Central memory CD8-positive, alpha-beta T cell (primary cell): ENCODE measurements around the gene SRSF3.
"Not testable (repeated sequence)": the region's sequence is repeated elsewhere in the genome, so short reads cannot be mapped to it uniquely, and the experiment has no call there.

Source experiments
- ATAC-seq: fragments of 150-1000 bp; cut with Tn5 transposase; replicated peaks from 2 replicates; pipeline ENCODE4 v1.10.0; 2022; ENCODE audit warnings: mild to moderate bottlenecking, moderate FRiP score, moderate number of reproducible peaks; ENCODE audit not compliant: poor library complexity, severe bottlenecking; ENCODE audit errors: extremely low read depth
- DNase-seq, 2 donors: peaks; one replicate each; pipeline ENCODE4 v3.0.0; 2021; ENCODE audit warnings: low spot score in 2 of 2
- H3K27ac Mint-ChIP-seq: one replicate; pipeline ENCODE4 v1.8.0; 2022; ENCODE audit warnings: low read depth, mild to moderate bottlenecking, moderate library complexity, mixed read lengths
- H3K27me3 Mint-ChIP-seq: one replicate; pipeline ENCODE4 v1.8.0; 2022; ENCODE audit warnings: mixed read lengths
- H3K36me3 Mint-ChIP-seq: one replicate; pipeline ENCODE4 v1.8.0; 2022; ENCODE audit warnings: mild to moderate bottlenecking, moderate library complexity, mixed read lengths; ENCODE audit not compliant: insufficient read depth
- H3K4me1 Mint-ChIP-seq: one replicate; pipeline ENCODE4 v1.8.0; 2022; ENCODE audit warnings: mixed read lengths
- H3K4me3 Mint-ChIP-seq: one replicate; pipeline ENCODE4 v1.8.0; 2022; ENCODE audit warnings: mild to moderate bottlenecking, moderate library complexity, mixed read lengths
- H3K9me3 Mint-ChIP-seq: one replicate; pipeline ENCODE4 v1.8.0; 2022; ENCODE audit warnings: mixed read lengths

SRSF3 gene

DNA sequence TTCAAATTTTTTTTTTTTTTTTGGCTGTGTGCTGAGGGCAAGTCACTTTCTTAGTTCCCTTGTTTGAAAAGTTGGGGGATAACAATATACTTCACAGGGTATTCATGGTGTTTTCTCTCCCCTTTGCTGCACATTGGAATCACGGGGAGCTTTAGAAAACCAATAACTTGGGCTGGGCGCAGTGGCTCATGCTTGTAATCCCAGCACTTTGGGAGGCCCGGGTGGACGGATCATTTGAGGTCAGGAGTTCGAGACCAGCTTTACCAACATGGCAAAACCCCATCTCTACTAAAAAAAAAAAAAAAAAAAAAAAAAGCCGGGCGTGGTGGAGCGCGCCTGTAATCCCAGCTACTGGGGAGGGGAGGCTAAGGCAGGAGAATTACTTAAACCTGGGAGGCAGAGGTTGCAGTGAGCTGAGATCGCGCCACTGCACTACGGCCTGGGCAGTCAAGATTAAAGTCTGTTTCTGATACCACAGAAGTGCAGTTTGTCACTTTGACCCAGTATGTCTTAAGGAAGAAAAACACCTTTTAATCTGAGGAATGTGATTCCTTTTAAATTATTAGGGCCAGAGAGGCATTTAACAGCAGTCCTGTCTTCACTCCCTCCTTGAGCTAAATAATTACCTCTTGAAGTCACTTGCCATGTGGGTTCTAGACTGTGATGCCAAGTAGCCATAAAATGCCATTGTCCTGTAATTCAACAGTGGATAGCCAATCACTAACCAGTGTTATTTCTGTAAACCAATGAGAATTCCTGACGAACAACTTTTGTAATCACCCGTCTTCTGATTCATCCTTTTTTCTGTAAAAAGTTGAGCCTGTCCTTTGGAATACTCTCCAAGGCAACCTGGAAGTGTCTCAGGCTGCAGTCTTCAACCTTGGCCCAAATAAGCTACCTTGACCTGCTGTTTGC lies 16.1 kb downstream of the SRSF3 start:
- H3K4me3 Mint-ChIP-seq: no peak overlapping the region
- no peaks in the 10 kb centered on the region for H3K27me3 Mint-ChIP-seq
- no peak for ATAC-seq
- no peak for DNase-seq
- H3K9me3 Mint-ChIP-seq: no peaks in the 10 kb centered on the region
- peaks cover 66% of the 10 kb centered on the region for H3K36me3 Mint-ChIP-seq
- H3K4me1 Mint-ChIP-seq: peaks cover 41% of the 10 kb centered on the region
- H3K27ac Mint-ChIP-seq: peak overlapping the region; percentile 83

DNA sequence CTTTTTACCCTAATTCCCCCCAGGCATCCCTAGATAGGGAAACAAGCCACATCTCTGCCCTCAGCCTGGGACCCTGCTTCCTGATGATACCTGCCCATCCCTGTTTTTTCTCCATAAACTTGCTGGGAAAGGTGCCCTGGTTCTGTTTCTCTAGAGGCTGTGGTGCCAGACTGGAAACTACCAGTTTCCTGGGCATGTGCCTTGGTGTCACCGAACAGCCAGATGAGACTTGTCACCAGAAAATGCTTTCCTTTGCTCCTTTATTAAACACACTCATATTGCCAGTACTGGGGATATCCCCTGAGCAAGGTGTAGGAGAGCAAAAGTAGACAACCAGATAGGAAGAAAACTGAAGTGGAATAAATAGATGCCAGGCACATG lies 16.8 kb downstream of the SRSF3 start:
- H3K4me1 Mint-ChIP-seq: peaks cover 38% of the 10 kb centered on the region
- ATAC-seq: no peak
- DNase-seq: no peak
- H3K27ac Mint-ChIP-seq: peak overlapping the region; percentile 83
- no peak overlapping the region for H3K4me3 Mint-ChIP-seq
- H3K27me3 Mint-ChIP-seq: no peaks in the 10 kb centered on the region
- peaks cover 61% of the 10 kb centered on the region for H3K36me3 Mint-ChIP-seq
- H3K9me3 Mint-ChIP-seq: no peaks in the 10 kb centered on the region

DNA sequence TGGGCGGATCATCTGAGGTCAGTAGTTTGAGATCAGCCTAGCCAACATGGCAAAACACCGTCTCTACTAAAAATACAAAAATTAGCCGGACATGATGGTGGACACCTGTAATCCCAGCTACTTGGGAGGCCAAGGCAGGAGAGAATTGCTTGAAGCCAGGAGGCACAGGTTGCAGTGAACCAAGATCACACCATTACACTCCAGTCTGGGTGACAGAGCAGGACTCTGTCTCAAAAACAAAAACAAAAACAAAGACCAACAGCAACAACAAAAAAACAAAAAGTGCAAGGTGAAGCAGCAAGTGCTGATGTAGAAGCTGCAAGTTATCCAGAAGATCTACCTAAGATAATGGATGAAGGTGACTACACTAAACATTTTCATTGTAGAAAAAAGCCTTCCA lies 17.5 kb downstream of the SRSF3 start:
- DNase-seq, H3K27me3 Mint-ChIP-seq, ATAC-seq, H3K9me3 Mint-ChIP-seq, H3K27ac Mint-ChIP-seq, H3K4me3 Mint-ChIP-seq: not testable (repeated sequence)
- Mint-ChIP-seq H3K4me1 (peaks cover 36% of the 10 kb centered on the region), H3K36me3 (peaks cover 56% of the 10 kb centered on the region)

DNA sequence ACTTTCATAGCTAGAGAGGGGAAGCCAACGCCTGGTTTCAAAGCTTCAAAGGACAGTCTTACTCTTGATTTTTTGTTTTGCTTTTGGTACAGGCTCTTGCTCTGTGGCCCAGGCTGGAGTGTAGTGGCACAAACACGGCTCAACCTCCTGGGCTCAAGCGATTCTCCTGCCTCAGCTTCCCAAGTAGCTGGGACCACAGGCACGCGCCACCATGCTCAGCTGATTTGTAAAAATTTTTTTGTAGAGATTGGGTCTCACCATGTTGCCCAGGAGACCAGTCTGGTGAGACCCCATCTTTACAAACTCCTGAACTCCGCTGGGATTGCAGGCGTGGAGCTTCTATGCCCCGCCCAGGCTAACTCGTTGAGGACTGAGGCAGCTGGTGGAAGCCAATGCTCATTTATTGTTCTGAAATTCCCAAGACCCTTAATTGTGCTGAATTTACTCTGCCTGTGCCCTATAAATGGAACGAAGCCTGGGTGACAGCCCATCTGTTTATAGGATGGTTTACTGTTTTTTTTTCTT lies 18.0 kb downstream of the SRSF3 start:
- no peaks in the 10 kb centered on the region for H3K27me3 Mint-ChIP-seq
- peaks cover 36% of the 10 kb centered on the region for H3K4me1 Mint-ChIP-seq
- DNase-seq: no peak
- H3K9me3 Mint-ChIP-seq: no peaks in the 10 kb centered on the region
- H3K4me3 Mint-ChIP-seq: no peak overlapping the region
- ATAC-seq: no peak
- H3K27ac Mint-ChIP-seq: no peak overlapping the region
- peaks cover 51% of the 10 kb centered on the region for H3K36me3 Mint-ChIP-seq

DNA sequence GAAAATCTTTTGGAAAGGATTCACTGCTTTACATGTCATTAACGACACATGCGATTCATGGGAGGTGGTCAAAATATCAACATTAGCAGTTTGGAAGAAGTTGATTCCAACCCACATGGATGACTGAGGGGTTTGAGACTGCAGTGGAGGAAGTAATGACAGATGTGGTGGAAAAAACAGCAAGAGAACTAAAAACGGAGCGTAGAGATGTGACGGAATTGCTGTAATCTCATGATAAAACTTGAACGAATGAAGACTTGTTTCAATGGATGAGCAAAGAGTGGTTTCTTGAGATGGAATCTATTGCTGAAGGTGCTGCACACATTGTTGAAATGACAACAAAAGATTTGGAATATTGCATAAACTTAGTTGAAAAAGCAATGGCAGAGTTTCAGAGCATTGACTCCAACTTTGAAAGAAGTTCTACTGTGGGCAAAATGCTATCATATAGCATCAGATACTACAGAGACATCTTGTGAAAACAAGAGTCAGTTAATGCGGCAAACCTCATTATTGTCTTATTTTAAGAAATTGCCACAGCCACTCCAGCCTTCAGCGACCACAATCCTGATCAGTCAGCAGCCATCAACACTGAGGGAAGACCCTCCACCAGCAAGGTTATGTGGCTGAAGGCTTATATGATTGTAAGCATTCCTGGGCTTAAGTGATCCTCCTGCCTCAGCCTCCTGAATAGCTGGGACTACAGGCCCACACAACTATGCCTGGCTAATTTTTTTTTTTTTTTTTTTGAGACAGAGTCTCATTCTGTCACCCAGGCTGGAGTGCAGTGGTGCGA lies 19.2 kb downstream of the SRSF3 start:
- Mint-ChIP-seq H3K27ac (peak overlapping the region; percentile 76), H3K9me3 (no peaks in the 10 kb centered on the region), H3K27me3 (no peaks in the 10 kb centered on the region), H3K4me3 (no peak overlapping the region), H3K36me3 (peaks cover 41% of the 10 kb centered on the region), H3K4me1 (peaks cover 28% of the 10 kb centered on the region)
- DNase-seq (no peak), ATAC-seq (no peak)

DNA sequence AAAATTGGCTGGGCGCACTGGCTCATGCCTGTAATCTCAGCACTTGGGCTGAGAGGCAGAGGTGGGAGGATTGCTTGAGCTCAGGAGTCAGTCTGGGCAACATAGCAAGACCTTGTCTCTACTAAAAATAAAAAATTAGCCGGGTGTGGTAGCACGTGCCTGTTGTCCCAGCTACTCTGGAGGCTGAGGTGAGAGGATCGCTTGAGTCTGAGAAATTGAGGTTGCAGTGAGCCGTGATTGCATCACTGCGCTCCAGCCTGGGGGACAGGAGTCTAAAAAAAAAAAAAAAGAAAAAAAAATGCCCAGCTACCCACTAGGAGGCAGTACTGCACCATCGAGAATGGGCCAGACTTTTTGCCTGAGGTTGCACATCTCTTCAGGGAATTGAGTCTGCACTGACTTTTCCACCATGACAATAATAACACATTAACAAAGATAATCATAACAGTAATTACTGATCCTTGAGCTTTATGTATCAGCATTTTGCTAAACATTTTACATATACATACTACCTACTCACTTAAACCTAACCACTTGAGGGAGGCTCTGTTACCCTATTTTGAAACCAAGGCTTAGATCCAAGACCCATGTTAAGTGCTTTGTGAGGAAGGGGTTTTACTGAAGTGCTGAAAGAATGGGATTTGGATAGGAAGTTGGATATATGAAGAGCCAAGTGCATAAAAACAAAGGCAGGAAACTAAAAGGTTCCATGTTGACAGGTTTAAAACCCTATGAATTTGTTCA lies 21.0 kb downstream of the SRSF3 start:
- Mint-ChIP-seq H3K4me1 (peaks cover 14% of the 10 kb centered on the region), H3K9me3 (no peaks in the 10 kb centered on the region), H3K27ac (peak overlapping the region; percentile 16), H3K4me3 (no peak overlapping the region), H3K27me3 (no peaks in the 10 kb centered on the region), H3K36me3 (peaks cover 24% of the 10 kb centered on the region)
- DNase-seq (peak; percentile 23 to 30), ATAC-seq (peak; percentile 71)

DNA sequence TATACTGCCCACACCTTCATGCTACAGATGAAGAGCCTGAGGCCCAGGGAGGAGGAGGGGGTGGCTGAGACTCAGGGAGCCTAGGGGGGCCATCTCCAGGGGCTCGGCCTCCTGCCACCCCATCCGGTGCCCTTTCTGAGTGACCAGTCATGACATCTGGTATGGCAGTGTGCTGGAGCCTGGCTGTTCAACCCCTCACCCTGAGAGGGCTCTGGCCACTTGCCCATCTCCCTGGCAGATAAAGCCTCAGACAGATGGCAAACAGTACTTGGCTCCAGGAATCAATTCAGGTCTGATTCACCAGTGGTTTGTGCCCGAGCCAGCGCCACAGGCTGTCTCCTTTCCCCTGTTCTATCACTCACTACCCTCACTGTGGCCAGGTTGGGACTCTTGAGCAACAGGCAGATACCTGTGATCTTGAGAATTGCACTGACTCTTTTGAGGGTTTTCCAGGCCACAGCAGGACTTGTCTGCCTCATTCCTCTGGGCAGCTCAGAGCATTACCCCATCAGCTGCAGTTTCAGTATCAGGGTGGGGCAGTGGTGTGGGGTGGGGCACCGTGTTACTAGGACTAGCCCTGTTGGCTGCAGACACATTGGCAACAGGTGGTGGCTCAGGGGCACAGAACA lies 22.8 kb downstream of the SRSF3 start:
- Mint-ChIP-seq H3K4me3 (no peak overlapping the region), H3K4me1 (peaks cover 6% of the 10 kb centered on the region), H3K27ac (no peak overlapping the region), H3K27me3 (no peaks in the 10 kb centered on the region), H3K36me3 (peaks cover 10% of the 10 kb centered on the region), H3K9me3 (no peaks in the 10 kb centered on the region)
- DNase-seq (no peak), ATAC-seq (no peak)

DNA sequence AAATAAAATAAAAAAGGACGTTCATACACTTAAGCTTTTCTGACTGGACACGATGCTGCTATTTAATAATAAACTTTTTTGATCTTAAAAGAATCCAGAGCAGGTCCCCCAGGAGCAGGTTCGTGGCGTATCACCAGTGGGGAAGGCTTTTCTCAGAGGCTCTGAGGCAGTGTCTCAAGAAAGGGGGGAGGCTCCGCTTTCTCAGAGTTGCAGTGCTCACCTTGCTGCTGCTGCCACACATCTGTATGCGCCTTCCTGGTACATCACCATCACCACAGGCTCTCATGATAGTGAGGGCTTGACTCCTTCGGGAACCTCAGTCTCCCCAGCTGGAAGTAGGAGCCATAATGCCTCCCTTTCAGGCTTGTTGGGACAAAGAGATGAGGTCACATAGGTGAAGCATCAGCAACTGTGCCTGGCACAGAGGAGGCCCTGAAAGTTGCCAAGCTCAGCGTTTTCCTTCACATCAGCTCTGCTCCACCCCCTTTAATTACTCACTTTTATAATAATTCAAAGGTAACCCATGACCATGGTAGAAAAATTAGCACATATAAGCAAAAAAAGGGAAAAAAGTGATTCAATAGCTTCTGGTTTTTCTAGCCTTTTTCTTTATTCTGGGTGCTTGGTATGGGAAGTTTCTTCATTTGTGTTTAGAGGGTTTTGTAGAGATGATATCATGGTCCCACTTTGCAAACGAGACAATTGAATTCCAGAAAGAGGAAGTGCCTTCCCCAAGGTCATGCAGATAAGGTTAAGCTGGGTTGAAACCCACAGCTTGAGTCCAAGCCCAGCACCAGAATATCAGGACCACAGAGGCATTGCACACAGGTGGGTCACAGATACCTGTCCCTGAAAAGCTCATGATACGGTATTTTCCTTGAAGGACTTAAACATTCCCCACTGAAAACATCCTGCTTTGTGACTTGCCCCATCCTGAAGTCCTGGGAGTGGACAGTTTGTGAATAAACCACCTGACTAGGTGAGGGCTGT lies 24.5 kb downstream of the SRSF3 start:
- Mint-ChIP-seq H3K36me3 (peaks cover 5% of the 10 kb centered on the region), H3K4me3 (no peak overlapping the region), H3K9me3 (no peaks in the 10 kb centered on the region), H3K27me3 (no peaks in the 10 kb centered on the region), H3K27ac (no peak overlapping the region), H3K4me1 (peaks cover 18% of the 10 kb centered on the region)
- DNase-seq (no peak), ATAC-seq (no peak)

DNA sequence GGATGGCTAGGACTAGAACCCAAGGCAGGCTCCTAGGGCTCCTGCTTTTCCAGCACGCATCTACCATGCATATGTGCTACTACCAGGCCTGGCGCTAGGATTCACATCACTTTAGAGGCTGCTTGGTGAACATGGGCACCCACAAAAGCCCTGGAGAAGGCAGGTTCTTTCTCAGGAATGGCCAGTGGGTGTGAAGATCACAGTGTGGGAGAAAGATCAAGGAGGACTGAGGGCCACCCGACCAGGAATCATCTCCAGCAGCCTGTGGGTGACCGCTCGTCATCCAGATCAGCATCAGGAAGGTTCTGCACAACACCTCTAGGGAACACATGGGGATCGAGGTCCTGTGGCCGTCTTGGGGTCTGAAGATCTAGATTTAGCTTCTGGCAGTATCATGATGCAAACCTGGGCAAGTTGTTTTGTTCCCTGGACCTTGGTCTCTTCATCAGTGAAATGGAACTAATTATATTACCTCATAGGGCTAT lies 27.3 kb downstream of the SRSF3 start:
- ATAC-seq: no peak
- Mint-ChIP-seq H3K4me1 (peaks cover 14% of the 10 kb centered on the region), H3K27me3 (no peaks in the 10 kb centered on the region), H3K27ac (no peak overlapping the region), H3K4me3 (no peak overlapping the region), H3K36me3 (peaks cover 1% of the 10 kb centered on the region), H3K9me3 (no peaks in the 10 kb centered on the region)
- DNase-seq: no peak

DNA sequence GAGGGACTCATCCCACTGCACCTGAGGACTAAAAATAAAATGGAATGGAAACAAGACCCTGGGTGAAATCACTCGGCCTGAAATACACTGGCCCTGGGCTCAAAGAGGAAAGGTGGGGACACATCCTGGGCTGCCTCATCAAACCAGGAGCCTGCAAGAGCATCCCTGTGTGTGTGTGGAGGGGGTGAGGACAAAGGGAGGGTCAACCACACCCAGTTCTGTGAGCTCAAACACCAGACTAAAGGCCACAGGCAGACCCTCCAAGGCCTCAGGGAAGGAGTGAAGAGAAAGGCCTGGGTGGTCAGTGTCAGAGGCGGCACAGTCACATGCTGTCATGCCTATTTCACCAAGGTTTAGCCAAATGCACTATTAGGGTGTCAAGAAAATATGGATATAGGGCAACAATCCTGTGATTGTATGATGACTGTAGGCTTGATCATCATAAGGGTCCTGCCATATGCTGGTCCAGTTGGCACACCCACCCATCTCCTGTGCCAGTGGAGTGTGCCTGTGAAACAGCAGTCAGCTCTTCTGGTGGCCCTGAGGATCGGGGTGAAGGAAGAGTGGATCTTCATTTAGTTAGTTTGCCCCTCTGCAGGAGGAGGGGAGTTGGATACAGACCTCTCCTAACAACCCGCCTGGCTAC lies 28.9 kb downstream of the SRSF3 start:
- Mint-ChIP-seq H3K27me3 (no peaks in the 10 kb centered on the region), H3K4me3 (no peak overlapping the region), H3K9me3 (no peaks in the 10 kb centered on the region), H3K27ac (no peak overlapping the region), H3K4me1 (peaks cover 14% of the 10 kb centered on the region), H3K36me3 (peaks cover 1% of the 10 kb centered on the region)
- ATAC-seq (no peak), DNase-seq (no peak)
